CD1c-positive myeloid dendritic cell (primary cell): ENCODE results near the gene KCTD3.

Source experiments
- DNase-seq: peaks from one replicate; pipeline ENCODE4 v3.0.0-alpha.2; 2016; ENCODE audit errors: extremely low spot score

The KCTD3 gene

GRCh38 chr1:215556996-215557395 lies 10.1 kb upstream of the KCTD3 start:
- no peak for DNase-seq

GRCh38 chr1:215557504-215557903 lies 9.6 kb upstream of the KCTD3 start:
- no peak for DNase-seq

- no peak for DNase-seq
Measured at GRCh38 chr1:215557992-215558626, 9.0 kb upstream of the KCTD3 start.

- DNase-seq, result peak; percentile 44
Measured at GRCh38 chr1:215567491-215568298, 591 bp downstream of the KCTD3 start.

GRCh38 chr1:215568299-215568692 lies 1.2 kb downstream of the KCTD3 start:
- peak; percentile 5 for DNase-seq

- no peak for DNase-seq
Measured at GRCh38 chr1:215569986-215570824, 3.1 kb downstream of the KCTD3 start.

- no peak for DNase-seq
Measured at GRCh38 chr1:215581896-215582295, 14.8 kb downstream of the KCTD3 start.

- no peak for DNase-seq
Measured at GRCh38 chr1:215583185-215583749, 16.2 kb downstream of the KCTD3 start.

- no peak for DNase-seq
Measured at GRCh38 chr1:215584389-215584788, 17.3 kb downstream of the KCTD3 start.

GRCh38 chr1:215589650-215590435 lies 22.7 kb downstream of the KCTD3 start:
- no peak for DNase-seq

GRCh38 chr1:215590779-215591491 lies 23.8 kb downstream of the KCTD3 start:
- no peak for DNase-seq

- no peak for DNase-seq
Measured at GRCh38 chr1:215594640-215595039, 27.5 kb downstream of the KCTD3 start.

GRCh38 chr1:215595231-215595630 lies 28.1 kb downstream of the KCTD3 start:
- DNase-seq, result no peak

GRCh38 chr1:215597961-215598360 lies 30.9 kb downstream of the KCTD3 start:
- no peak for DNase-seq

- DNase-seq, result no peak
Measured at GRCh38 chr1:215599418-215600074, 32.4 kb downstream of the KCTD3 start.

GRCh38 chr1:215600258-215600792 lies 33.2 kb downstream of the KCTD3 start:
- no peak for DNase-seq

- no peak for DNase-seq
Measured at GRCh38 chr1:215600867-215601266, 33.8 kb downstream of the KCTD3 start.

- no peak for DNase-seq
Measured at GRCh38 chr1:215601276-215601675, 34.2 kb downstream of the KCTD3 start.

GRCh38 chr1:215603319-215603718 lies 36.2 kb downstream of the KCTD3 start:
- no peak for DNase-seq
